ENCODE data around the gene ZFP36.

ZFP36 gene, protein sequence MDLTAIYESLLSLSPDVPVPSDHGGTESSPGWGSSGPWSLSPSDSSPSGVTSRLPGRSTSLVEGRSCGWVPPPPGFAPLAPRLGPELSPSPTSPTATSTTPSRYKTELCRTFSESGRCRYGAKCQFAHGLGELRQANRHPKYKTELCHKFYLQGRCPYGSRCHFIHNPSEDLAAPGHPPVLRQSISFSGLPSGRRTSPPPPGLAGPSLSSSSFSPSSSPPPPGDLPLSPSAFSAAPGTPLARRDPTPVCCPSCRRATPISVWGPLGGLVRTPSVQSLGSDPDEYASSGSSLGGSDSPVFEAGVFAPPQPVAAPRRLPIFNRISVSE

DNA sequence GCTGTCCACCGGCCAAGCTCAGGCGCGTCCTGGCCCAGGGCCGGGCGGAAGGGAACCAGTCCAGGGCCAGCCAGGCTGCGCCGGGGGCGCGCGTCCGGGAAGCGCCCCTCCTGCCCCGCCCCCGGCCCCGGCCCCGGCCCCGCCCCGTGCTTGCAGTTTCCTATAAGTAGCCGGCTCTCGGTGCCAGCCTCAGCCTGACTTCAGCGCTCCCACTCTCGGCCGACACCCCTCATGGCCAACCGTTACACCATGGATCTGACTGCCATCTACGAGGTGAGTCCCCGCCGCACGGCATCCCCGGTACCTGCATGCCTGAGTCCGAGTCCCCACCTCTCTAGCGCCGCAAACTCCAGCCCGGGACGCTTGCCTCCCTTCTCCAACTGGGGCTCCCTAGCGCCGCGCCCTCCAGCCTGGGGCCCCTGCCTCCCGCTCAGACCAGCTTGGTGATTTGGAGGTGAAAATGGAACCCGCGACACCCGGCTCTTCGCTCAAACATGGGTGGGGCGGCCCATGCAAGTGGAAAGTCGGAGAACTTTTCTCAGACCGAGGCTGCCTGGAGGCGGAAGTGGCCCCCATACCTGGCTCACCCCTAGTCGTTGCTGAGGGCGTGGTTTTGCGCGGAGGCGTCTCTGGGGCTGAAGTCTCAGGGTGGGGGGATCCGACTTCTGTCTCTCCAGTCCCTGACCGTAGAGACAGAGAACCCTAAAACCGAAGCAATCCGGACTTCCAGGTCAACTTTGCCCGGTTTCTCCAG is at the start of gene ZFP36:
Gene ZFP36, plus strand, starts transcription at position 192 of the 754 bp plus-strand sequence. Its CDS starts 58 bp downstream, at position 250.
- Histone ChIP-seq H3K27ac (peak within 1 kb of the TSS; percentile 100), H3K9me3 (no peaks in the 10 kb centered on the region), H3K4me1 (ENCODE audit: control insufficient read depth in 1 of 2, insufficient read depth in 1 of 2, low read depth in 1 of 2, low read length in 1 of 2) (peaks cover 47 to 60% of the 10 kb centered on the region in 2 experiments), H3K36me3 (peaks cover 25% of the 10 kb centered on the region), H3K27me3 (no peaks in the 10 kb centered on the region), H3K4me3 (ENCODE audit: low read depth in 1 of 2, low read length in 1 of 2) (peak within 1 kb of the TSS; percentile 98 to 100)
- TF ChIP-seq, protein P1, sequence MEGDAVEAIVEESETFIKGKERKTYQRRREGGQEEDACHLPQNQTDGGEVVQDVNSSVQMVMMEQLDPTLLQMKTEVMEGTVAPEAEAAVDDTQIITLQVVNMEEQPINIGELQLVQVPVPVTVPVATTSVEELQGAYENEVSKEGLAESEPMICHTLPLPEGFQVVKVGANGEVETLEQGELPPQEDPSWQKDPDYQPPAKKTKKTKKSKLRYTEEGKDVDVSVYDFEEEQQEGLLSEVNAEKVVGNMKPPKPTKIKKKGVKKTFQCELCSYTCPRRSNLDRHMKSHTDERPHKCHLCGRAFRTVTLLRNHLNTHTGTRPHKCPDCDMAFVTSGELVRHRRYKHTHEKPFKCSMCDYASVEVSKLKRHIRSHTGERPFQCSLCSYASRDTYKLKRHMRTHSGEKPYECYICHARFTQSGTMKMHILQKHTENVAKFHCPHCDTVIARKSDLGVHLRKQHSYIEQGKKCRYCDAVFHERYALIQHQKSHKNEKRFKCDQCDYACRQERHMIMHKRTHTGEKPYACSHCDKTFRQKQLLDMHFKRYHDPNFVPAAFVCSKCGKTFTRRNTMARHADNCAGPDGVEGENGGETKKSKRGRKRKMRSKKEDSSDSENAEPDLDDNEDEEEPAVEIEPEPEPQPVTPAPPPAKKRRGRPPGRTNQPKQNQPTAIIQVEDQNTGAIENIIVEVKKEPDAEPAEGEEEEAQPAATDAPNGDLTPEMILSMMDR (IDR thresholded peaks at IDR 0.05): peak; percentile 35

DNA sequence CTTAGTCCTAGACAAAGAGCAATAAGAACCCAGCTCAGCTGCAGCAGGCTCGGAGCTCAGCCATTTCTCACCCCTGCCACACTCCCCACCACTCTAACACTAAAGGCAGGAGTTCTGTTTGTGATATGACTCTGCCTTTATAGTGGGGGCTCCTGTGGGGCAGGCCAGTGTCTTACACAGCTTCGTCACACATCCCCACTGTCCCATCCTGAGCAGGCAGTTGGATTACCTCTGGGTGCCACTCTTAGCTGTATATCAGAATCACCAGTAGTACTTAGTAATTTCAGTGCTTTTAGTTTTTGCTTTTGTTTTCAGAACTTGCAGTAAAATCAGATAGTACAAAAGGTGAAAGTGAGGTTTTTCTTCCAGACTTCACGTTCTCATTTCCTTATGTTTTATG is 47.6 kb upstream of the ZFP36 start:
- TF ChIP-seq, protein P1 (IDR thresholded peaks at IDR 0.05): no peak
- Histone ChIP-seq H3K27me3 (no peaks in the 10 kb centered on the region), H3K27ac (no peak overlapping the region), H3K4me1 (ENCODE audit: control insufficient read depth in 1 of 2, insufficient read depth in 1 of 2, low read depth in 1 of 2, low read length in 1 of 2) (no peaks in the 10 kb centered on the region), H3K36me3 (peaks cover 100% of the 10 kb centered on the region), H3K4me3 (ENCODE audit: low read depth in 1 of 2, low read length in 1 of 2) (no peak overlapping the region), H3K9me3 (no peaks in the 10 kb centered on the region)

DNA sequence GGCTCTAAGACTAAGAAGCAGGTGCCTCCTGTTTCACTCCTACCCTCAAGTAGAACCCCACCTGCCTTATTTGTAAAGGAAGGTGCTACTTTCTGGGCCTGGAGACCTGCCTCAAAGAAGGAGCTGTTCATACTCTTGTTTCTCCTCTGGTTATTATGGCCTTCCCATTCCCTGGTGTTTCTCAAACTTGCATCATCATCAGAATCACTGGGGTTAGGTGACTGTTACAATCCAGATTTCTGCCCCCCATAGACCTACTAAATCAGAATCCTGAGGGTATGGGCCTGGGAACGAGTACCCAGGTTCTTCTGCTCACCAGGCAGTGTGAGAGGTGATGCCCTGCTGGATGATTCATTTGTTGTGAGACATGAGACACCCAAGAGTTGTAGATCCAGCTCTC is 46.0 kb upstream of the ZFP36 start:
- H3K4me3 ChIP-seq (ENCODE audit: low read depth in 1 of 2, low read length in 1 of 2): no peak overlapping the region
- H3K36me3 ChIP-seq: peaks cover 94% of the 10 kb centered on the region
- no peaks in the 10 kb centered on the region for H3K9me3 ChIP-seq
- no peak overlapping the region for H3K27ac ChIP-seq
- TF ChIP-seq, protein P1 (IDR thresholded peaks at IDR 0.05): no peak
- no peaks in the 10 kb centered on the region for H3K27me3 ChIP-seq
- H3K4me1 ChIP-seq (ENCODE audit: control insufficient read depth in 1 of 2, insufficient read depth in 1 of 2, low read depth in 1 of 2, low read length in 1 of 2): no peaks in the 10 kb centered on the region

DNA sequence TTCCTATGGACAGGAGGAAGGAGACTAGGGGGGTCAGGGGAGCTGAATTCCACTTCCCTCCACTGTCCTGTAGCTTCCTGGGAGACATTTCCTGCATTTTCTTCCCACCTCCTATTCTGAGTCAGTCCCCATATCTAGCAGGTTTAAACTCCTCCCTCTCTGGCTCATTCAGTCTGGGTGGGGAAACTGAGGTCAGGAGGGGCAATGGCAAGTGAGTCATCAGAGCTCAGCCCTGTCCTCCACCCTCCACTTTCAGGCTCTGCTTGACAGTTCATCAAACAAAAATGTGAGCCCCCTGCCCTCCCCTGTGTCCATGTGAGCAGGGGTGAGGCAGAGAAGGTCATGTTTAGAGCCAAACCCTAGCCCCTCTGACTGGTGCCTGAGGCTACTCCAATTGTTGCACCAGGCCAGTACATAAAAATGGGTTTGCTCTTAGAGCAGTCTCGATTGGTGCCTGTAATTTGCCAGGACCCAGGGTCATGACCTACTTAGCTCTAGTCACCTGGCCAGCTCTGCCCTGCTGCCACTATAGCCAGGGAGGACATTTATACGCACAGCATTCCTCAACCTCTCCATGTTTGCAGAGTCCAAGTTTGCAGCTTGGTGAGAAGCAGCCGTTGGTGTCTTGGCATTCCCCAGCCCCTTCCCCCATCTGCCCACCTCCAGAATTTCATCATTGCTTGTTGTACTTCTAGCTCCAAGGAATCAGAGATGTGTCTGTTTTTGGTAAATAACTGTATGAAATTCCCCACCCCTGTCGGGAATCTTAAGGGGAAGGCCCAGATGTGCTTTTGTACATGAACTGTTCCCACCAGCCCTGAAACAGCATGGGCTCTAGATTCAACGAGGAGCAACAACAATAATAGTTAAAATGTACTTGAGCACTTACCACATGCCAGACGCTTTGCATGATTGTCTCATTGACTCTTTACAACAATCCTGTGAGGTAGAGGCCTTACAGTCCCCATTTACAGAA is 43.7 kb upstream of the ZFP36 start:
- TF ChIP-seq, protein P1 (IDR thresholded peaks at IDR 0.05): no peak
- Histone ChIP-seq H3K9me3 (no peaks in the 10 kb centered on the region), H3K36me3 (peaks cover 85% of the 10 kb centered on the region), H3K4me3 (ENCODE audit: low read depth in 1 of 2, low read length in 1 of 2) (no peak overlapping the region), H3K27ac (no peak overlapping the region), H3K27me3 (no peaks in the 10 kb centered on the region), H3K4me1 (ENCODE audit: control insufficient read depth in 1 of 2, insufficient read depth in 1 of 2, low read depth in 1 of 2, low read length in 1 of 2) (no peaks in the 10 kb centered on the region)

DNA sequence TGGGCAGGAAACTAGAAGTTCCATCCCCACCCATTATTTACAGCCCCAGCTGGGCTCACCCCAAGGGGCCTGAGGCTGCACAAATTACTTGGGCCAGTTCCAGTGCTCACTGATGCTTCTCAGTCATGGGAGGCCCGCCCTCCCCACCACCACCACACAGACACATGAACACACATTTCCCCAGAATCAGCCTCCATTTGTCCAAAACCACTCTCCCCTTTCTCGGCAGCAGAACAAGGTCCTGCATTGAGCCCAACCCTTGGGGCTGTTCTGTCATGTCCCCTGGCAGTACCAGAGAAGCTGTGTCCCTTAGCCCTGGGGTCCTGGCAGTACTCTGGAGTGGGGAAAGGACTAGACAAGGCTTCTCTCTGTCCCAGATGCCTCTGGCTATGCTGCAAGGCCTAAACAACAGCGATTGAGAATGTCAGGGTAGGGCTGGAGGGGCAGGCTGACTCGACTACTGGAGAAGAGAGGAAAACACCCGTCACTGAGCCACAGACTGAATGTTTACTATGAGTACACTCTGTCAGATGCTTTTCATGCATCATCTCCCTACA is 42.7 kb upstream of the ZFP36 start:
- H3K4me3 ChIP-seq (ENCODE audit: low read depth in 1 of 2, low read length in 1 of 2): no peak overlapping the region
- no peaks in the 10 kb centered on the region for H3K27me3 ChIP-seq
- TF ChIP-seq, protein P1 (IDR thresholded peaks at IDR 0.05): no peak
- H3K36me3 ChIP-seq: peaks cover 85% of the 10 kb centered on the region
- no peak overlapping the region for H3K27ac ChIP-seq
- H3K4me1 ChIP-seq (ENCODE audit: control insufficient read depth in 1 of 2, insufficient read depth in 1 of 2, low read depth in 1 of 2, low read length in 1 of 2): no peaks in the 10 kb centered on the region
- H3K9me3 ChIP-seq: no peaks in the 10 kb centered on the region

Measured in neutrophil (primary cell).